GM12878 (cell line): ENCODE data around the gene SS18. TPM values are rescaled to one million over a fixed set of nuclear protein-coding genes. Genes with fewer than 3 reads are reported as not detected.
A peak's percentile ranks its signal among the peaks of the same experiment; 100 is the strongest.

ENCODE experiments used
- JUNB ChIP-seq: IDR thresholded peaks from 2 replicates; pipeline ENCODE4 v1.6.1; 2016; ENCODE audit warnings: antibody characterized with exemption, mild to moderate bottlenecking
- NFXL1 ChIP-seq: fragments of 450-650 bp; IDR thresholded peaks from 2 replicates; pipeline ENCODE4 v1.6.1; 2017; ENCODE audit warnings: antibody characterized with exemption, mild to moderate bottlenecking, borderline replicate concordance
- NFYB ChIP-seq: IDR thresholded peaks from 2 replicates; pipeline ENCODE4 v1.6.1; 2011; ENCODE audit warnings: low read depth, mild to moderate bottlenecking, low read length, improper control_type of control experiment, moderate library complexity; ENCODE audit not compliant: insufficient read depth
- RB1 ChIP-seq: fragments of 450-650 bp; formaldehyde crosslinking; IDR thresholded peaks from 2 replicates; pipeline ENCODE4 v1.6.1; 2017; ENCODE audit warnings: mild to moderate bottlenecking, borderline replicate concordance
- STAT3 ChIP-seq: IDR thresholded peaks from 2 replicates; pipeline ENCODE4 v1.6.1; 2011; ENCODE audit warnings: low read depth, low read length, improper control_type of control experiment
- TAF1 ChIP-seq: IDR thresholded peaks from 2 replicates; pipeline ENCODE4 v1.6.1; 2011; ENCODE audit warnings: mild to moderate bottlenecking, low read depth, low read length, borderline replicate concordance
- TARDBP ChIP-seq: IDR thresholded peaks from 2 replicates; pipeline ENCODE4 v1.6.1; 2016; ENCODE audit warnings: borderline replicate concordance
- TBL1XR1 ChIP-seq: IDR thresholded peaks from 2 replicates; pipeline ENCODE4 v1.6.1; 2012; ENCODE audit warnings: low read depth, low read length, improper control_type of control experiment
- WRNIP1 ChIP-seq: IDR thresholded peaks from 2 replicates; pipeline ENCODE4 v1.6.1; 2011; ENCODE audit warnings: low read depth, low read length, improper control_type of control experiment, borderline replicate concordance
- ZBED1 ChIP-seq: IDR thresholded peaks from 2 replicates; pipeline ENCODE4 v1.6.1; 2016; ENCODE audit warnings: borderline replicate concordance
- polyA plus RNA-seq, 11 experiments: library from polyadenylated mRNA; depleted of rRNA in 4 of 11; unstranded in 6 of 11; stranded (reverse) in 5 of 11; fragments of >200 nt; fragmentation: Nextera tagmentation in 4 of 11; fragmentation: Illumina TruSeq in 1 of 11; extraction: Ambion mirVana in 4 of 11; extraction: Trizol in 1 of 11; gene quantifications; 1 replicate in 1 of 11; 2 replicates in 10 of 11; pipeline versions ENCODE4 v1.2.1 to v1.2.3, GENCODE V29; 2011 to 2016; ENCODE audit warnings: inconsistent platforms in 2 of 11, missing spikeins in 2 of 11, low read depth in 1 of 11
- total RNA-seq, 4 experiments: library from RNA; depleted of rRNA in 3 of 4; stranded (reverse); fragments of >200 nt in 3 of 4; fragmentation: Illumina TruSeq in 1 of 4; extraction: Trizol in 1 of 4; gene quantifications; 2 replicates each; pipeline versions ENCODE4 v1.2.1 to v1.2.3, GENCODE V29; 2013 to 2021
- TF ChIP-seq, protein P1 (sequence below): fragments of 450-650 bp; formaldehyde crosslinking; IDR thresholded peaks from 2 replicates; pipeline ENCODE4 v1.4.0; 2022; ENCODE audit warnings: mild to moderate bottlenecking, moderate library complexity
- TF ChIP-seq, protein P2 (sequence below): IDR thresholded peaks from 2 replicates; pipeline ENCODE4 v1.6.1; 2012; ENCODE audit warnings: mild to moderate bottlenecking, low read depth, low read length

The SS18 gene
- total and polyA plus RNA-seq, 10 of the 15 experiments (the other 5 are each of a cell fraction or from before 2014, with no cell fraction given) = 16.6 to 153 (median 81.8) TPM

DNA sequence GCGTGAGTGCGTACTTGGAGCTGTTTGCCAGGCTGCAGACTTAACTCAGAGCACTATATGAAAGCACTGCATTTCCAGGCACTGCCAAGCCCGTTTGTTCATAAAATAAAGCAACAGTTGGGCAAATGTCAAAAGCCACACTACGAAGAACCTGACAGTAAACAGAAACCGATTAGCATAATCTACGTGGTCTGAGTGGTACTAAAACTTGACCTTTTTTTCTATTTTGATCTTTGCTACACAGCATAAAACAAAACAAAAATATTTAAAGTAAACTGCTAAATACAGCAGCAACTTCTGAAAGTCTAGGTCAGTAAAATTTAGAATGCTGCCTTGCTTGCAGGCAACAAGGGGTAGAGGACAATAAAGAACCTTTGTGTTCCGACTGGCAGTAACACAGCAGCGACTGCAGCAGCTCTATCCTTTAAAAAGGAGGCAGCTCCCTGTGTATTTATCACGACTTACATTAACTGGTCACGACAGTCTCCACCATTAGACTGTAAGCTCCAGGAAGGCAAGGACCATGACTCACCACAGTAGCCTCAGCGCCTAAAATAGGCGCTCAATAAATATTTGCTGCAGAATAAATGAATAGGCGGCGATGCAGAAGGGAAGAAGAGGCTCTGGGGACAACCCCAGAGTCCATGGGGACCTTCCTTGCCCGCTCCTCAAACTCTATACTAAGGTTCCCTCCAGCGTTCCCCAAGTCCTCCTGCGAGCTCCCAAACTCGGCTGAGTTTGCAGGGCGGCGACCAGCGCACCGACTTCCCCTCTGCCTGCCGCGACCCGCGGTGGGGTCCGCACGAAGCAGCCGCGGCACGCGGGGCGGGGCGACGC lies 902 bp downstream of the SS18 start (continued):
- TF ChIP-seq, protein P1, sequence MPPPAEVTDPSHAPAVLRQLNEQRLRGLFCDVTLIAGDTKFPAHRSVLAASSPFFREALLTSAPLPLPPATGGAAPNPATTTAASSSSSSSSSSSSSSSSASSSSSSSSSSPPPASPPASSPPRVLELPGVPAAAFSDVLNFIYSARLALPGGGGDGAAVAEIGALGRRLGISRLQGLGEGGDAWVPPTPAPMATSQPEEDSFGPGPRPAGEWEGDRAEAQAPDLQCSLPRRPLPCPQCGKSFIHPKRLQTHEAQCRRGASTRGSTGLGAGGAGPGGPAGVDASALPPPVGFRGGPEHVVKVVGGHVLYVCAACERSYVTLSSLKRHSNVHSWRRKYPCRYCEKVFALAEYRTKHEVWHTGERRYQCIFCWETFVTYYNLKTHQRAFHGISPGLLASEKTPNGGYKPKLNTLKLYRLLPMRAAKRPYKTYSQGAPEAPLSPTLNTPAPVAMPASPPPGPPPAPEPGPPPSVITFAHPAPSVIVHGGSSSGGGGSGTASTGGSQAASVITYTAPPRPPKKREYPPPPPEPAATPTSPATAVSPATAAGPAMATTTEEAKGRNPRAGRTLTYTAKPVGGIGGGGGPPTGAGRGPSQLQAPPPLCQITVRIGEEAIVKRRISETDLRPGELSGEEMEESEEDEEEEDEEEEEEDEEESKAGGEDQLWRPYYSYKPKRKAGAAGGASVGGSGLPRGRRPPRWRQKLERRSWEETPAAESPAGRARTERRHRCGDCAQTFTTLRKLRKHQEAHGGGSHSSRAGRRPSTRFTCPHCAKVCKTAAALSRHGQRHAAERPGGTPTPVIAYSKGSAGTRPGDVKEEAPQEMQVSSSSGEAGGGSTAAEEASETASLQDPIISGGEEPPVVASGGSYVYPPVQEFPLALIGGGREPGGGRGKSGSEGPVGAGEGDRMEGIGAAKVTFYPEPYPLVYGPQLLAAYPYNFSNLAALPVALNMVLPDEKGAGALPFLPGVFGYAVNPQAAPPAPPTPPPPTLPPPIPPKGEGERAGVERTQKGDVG (CRISPR knock-in tag) = no peak
- TF ChIP-seq JUNB (no peak), STAT3 (no peak), RB1 (no peak), TARDBP (no peak), NFYB (no peak), TAF1 (no peak), WRNIP1 (no peak), NFXL1 (no peak), TBL1XR1 (0 out of 2 replicates have a peak, but pooled peaks have one; percentile 28), ZBED1 (peak; percentile 99; the same call in 1 of the 2 replicates)
- TF ChIP-seq, protein P2, sequence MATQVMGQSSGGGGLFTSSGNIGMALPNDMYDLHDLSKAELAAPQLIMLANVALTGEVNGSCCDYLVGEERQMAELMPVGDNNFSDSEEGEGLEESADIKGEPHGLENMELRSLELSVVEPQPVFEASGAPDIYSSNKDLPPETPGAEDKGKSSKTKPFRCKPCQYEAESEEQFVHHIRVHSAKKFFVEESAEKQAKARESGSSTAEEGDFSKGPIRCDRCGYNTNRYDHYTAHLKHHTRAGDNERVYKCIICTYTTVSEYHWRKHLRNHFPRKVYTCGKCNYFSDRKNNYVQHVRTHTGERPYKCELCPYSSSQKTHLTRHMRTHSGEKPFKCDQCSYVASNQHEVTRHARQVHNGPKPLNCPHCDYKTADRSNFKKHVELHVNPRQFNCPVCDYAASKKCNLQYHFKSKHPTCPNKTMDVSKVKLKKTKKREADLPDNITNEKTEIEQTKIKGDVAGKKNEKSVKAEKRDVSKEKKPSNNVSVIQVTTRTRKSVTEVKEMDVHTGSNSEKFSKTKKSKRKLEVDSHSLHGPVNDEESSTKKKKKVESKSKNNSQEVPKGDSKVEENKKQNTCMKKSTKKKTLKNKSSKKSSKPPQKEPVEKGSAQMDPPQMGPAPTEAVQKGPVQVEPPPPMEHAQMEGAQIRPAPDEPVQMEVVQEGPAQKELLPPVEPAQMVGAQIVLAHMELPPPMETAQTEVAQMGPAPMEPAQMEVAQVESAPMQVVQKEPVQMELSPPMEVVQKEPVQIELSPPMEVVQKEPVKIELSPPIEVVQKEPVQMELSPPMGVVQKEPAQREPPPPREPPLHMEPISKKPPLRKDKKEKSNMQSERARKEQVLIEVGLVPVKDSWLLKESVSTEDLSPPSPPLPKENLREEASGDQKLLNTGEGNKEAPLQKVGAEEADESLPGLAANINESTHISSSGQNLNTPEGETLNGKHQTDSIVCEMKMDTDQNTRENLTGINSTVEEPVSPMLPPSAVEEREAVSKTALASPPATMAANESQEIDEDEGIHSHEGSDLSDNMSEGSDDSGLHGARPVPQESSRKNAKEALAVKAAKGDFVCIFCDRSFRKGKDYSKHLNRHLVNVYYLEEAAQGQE = no peak
